GM18498 (cell line): ENCODE data around the gene GALNTL6.
"Not testable (repeated sequence)": the region's sequence is repeated elsewhere in the genome, so short reads cannot be mapped to it uniquely, and the experiment has no call there.

Experiments used
- ATAC-seq: cut with Tn5 transposase; IDR thresholded peaks from one replicate; pipeline ENCODE4 v1.9.1; 2021; ENCODE audit warnings: mild to moderate bottlenecking, moderate library complexity; ENCODE audit not compliant: unreplicated experiment

The GALNTL6 gene

DNA sequence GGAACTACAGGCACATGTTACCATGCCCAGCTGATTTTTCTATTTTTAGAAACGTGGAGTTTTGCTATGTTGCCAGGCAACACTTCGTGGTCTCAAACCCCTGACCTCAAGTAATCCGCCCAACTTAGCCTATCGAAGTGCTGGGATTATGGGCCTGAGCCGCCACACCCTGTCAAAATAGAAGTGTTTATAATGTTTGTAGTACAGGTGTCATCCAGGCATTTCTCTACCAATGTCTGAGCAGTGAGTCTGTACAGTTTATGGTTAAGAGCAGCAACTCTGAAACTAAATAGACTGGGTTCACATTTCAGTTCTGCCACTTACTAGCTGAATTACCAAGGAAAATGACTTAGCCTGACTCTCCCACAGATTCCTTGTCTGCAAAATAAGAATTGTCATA is 895.0 kb downstream of the GALNTL6 start:
- no peak for ATAC-seq

GRCh38 chr4:172709376-172709775 is 896.2 kb downstream of the GALNTL6 start:
- ATAC-seq, result no peak

DNA sequence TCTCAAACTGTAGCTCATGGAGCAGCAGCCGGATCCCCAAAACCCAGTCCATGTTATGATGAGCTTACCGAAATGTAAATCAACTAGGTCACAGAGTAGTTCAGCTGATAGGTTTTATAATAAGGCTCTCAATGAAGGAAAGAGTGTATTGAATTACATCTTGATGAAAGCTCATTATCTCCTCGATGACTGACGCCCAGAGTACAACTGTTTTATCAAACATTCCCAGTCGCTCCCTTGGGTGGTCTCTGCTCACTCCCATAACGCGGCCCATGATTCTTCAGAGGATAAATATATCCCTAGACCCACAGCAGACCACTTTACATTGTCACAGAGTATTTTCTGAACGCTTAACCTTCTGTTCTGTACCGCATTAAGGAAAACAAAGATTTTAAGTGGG is 903.1 kb downstream of the GALNTL6 start:
- ATAC-seq, result no peak

- no peak for ATAC-seq
These were observed 908.5 kb downstream of the GALNTL6 start for GRCh38 chr4:172721659-172722058.

DNA sequence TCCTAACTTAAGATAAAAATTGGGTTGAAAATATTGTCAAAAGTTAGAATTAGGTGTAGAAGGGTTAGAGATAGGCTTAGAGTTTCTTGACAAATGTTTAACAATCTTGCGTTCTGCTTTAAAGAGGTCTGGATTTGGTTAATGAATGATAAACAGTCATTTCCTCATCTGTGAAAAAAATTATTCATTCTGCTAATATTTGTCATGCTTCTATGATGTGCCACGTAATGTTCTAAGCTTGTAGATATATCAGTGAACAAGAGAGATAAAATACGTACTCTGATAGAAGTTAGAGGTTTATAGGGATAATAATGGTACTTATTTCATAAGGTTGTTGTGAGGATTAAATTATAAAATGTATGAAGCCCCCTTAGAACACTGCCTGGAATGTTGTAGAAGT is 912.4 kb downstream of the GALNTL6 start:
- ATAC-seq, result no peak

- no peak for ATAC-seq
These were observed 912.8 kb downstream of the GALNTL6 start for GRCh38 chr4:172726001-172726423.

GRCh38 chr4:172727631-172728030 is 914.4 kb downstream of the GALNTL6 start:
- ATAC-seq, result no peak

DNA sequence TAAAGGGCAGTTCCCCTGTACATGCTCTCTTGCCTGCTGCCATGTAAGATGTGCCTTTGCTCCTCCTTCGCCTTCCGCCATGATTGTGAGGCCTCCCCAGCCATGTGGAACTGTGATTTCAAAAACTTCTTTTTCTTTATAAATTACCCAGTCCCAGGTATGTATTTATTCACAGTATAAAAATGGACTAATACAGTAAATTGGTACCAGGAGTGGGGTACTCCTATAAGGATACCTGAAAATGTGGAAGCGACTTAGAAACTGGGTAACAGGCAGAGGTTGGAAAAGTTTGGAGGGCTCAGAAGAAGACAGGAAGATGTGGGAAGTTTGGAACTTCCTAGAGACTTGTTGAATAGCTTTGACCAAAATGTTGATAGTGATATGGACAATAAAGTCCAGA is 920.4 kb downstream of the GALNTL6 start:
- not testable (repeated sequence) for ATAC-seq

DNA sequence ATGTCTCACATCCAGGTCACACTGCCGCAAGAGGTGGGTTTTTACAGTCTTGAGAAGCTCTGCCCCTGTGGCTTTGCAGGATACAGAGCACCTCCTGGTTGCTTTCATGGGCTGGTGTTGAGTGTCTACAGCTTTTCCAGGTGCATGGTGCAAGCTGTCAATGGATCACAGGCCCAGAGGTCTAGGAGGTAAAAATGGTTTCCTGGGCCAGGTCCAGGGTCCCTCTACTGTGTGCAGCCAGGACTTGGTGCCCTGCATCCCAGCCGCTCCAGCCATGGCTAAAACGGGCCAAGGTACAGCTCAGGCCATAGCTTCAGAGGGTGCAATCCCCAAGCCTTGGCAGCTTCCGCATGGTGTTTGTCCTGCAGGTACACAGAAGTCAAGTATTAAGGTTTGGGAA is 921.4 kb downstream of the GALNTL6 start:
- no peak for ATAC-seq

- no peak for ATAC-seq
These were observed 922.8 kb downstream of the GALNTL6 start for GRCh38 chr4:172736046-172736445.

DNA sequence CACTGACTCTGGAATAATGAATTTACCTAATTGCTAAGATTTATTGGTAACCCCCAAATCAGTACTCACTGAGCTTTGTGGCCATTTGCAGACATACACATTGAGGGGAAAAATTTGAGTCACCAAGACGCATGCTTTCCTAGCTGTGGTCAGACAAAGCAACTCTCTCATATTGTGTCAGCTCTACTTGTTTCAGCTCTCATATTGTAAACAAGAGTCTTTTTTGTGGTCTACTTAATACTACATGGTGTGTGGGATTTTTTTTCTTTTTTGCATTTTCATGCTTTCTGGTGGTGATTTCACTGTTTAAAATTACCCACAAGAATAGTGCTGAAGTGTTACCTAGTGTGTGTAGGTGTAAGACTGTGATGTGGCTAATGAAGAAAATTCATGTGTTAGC is 927.2 kb downstream of the GALNTL6 start:
- ATAC-seq, result peak; percentile 99

DNA sequence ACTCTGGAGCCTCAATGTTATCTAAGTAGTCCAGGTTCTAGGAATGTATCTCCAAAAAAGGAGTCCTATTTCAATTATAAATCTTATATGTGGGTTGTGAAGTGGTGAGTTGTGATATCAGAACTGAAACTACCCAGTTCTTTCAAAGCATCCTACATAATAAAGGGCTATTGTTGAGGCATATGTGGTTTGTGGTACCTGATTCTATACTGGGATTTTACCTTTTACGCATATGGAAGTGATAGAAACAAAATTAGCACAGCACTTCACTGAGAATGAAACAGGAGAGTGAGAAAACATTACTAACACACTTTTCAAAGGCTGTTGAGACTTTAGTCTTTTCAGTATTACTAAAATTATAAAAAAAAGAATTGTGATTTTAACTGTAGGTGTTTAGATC is 937.7 kb downstream of the GALNTL6 start:
- ATAC-seq, result peak; percentile 97

DNA sequence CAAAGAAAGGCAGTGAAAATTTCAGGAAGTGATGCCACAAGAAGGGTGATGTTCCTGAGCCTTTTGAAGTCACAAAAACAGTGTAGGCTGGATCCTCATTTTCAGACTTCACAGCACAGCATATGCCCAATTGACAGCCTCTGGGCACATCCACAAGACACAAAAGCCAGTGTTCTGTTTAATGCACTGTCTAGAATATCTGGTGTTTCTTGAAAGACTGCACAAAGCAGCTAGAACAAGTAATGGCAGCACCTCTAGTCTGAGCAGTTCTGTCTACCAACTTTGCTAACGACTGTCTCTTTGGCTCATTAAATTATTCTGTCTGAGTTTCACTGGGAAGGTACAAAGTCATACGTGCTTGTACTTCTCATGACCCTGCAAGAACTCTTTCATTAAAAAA is 938.3 kb downstream of the GALNTL6 start:
- peak; percentile 26 for ATAC-seq

DNA sequence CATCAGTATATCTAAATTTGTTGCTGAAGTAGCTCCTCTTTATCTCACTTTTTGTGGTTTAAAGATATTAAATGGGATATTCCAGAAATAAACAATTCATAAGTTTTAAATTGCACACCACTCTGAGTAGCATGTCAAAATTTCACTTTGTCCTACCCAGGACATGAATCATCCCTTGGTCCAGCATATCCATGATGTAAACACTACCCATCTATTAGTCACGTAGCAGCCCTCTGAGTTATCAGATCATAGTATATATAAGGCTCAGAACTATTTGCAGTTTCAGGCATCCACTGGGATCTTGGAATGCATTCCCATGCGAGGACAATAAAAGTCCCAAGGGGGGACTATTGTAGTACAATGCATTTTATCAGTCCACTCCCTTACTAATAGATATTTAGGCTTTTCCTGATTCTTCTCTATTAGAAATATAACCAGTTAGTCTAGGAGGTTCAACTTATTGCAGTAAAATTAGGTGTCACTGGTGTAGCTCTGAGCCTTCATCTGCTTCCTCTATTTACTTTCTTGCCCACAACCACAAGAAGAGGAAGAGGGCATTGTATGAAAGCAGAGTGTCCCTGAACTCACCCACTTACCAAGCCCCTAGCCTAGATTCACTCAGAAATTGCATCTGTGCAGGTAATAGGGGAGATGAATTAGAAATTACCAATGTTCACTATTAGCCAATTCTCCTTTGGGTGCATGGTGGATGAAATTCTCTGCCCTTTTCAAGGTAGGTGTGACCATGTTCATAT is 945.6 kb downstream of the GALNTL6 start:
- ATAC-seq, result peak; percentile 62

GRCh38 chr4:172760512-172760911 is 947.3 kb downstream of the GALNTL6 start:
- no peak for ATAC-seq

DNA sequence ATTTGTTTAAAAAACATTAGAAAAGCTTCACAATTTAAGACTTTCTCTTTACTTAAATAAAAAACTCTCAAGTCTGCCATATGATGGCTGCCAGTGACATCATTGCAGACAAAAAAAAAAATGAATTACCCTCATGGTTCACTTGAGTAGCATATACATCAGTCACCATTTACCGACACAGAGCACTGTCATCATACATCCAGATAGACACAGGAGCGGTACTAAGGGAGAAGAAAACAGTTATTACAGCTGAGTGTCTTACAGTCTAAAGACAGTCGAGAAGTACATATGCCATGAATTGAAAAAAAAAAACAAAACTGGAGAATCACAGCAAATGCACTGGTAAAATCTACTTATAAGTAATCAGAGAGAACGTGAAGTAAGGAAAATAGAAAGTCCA is 949.7 kb downstream of the GALNTL6 start:
- no peak for ATAC-seq

DNA sequence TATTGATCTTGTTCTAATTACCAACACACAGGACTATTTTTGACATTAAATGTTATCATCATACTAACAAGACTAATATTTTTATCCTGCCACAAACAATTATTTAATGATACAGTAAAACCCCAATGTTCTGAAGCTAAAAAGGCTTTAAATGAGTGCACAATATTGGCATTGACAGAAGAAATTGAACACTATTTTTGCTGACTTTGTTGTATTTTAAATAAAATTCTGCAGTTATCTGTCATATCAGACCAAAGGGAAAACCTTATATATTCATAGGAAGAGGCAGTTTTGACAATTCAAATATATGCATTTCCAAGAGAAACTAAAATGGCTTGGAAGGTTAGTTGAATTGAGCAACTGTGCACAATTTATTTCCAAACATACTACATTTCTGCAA is 957.6 kb downstream of the GALNTL6 start:
- ATAC-seq, result no peak

- no peak for ATAC-seq
These were observed 959.6 kb downstream of the GALNTL6 start for GRCh38 chr4:172772781-172773180.

DNA sequence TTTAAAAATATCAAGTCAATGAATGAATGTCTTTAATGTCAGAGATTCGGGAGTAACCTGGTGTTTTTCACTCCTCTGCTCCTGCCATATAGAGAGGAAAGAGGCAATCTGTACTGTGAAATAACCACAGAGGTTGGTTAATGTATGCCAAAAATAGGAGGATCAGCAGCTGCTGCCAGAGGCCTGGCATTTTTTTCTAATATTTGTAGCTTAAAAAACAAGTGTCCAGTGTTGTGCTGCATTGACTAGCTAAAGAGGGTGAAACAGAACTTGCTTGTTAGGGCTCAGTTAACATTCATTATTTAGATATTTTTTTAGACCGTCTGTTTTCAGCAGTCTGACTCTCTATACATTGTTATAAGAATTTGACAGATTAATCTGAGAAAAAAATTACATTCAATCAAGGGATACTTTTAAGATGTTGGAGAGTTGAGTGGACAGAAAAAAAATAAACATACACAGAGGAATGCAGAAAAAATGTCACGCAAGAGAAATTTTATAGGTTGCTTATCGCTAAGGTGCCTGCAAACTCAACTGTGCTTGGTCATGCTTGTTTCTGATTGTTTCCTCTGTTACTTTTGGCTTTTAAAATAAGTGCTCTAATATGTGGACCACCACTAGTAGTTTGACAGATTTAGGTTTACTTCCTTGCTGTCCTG is 963.1 kb downstream of the GALNTL6 start:
- ATAC-seq, result no peak

DNA sequence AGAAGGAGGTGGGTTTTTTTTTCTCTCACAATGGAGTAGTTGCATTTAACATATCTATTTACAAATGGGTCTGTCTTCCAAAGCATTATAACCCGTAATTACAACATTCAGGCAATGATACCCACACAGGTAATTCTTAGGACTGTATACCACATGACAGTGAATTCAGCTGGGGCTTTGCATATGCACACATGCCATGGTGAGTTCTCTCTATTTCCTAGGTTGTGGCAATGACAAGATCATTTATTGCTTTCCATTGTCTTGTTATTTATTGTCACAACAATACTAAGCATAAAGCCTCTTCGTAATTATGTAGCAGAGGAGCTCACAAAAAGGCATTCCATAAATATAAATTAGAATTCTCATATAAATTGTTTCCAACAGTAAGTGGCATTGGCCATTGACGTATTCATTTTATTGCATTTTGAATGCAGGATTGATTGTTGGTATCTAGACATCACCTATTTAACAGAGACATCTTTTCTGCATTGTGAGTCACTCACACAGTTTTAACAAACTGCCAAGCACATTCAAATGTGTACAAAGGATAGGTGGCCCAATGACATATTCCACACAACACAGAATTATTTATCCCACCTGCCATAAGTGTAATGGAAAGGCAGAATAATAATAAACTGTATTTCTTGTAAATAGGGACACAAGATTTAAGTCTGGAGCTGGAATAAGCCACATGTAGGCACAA is 964.7 kb downstream of the GALNTL6 start:
- ATAC-seq, result no peak

- no peak for ATAC-seq
These were observed 965.4 kb downstream of the GALNTL6 start for GRCh38 chr4:172778583-172778982.

GRCh38 chr4:172780566-172781081 is 967.4 kb downstream of the GALNTL6 start:
- no peak for ATAC-seq
